Measurements from ENCODE around the gene RAD9A.
"Not testable (repeated sequence)": the region's sequence is repeated elsewhere in the genome, so short reads cannot be mapped to it uniquely, and the experiment has no call there.

RAD9A gene

DNA sequence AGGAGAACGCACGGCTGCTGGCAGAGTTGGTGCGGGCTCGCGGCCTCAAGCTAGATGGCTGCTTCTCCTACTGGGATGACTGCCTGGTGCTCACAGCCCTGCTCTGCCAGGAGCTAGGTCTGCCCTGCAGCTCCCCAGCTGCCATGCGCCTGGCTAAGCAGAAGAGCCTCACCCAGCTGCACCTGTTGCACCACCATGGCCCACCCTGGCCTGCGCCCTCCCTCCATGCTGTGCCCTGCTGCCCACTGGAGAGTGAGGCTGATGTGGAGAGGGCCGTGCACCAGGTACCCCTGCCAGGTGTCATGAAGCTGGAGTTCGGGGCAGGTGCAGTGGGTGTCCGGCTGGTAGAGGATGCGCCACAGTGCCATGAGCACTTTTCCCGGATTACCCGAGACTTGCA is 31.7 kb downstream of the RAD9A start:
- no peak for DNase-seq (ENCODE audit: low read depth, low spot score)

- DNase-seq (ENCODE audit: low read depth, low spot score): no peak
These were observed 32.3 kb downstream of the RAD9A start for GRCh38 chr11:67423891-67424613.

DNA sequence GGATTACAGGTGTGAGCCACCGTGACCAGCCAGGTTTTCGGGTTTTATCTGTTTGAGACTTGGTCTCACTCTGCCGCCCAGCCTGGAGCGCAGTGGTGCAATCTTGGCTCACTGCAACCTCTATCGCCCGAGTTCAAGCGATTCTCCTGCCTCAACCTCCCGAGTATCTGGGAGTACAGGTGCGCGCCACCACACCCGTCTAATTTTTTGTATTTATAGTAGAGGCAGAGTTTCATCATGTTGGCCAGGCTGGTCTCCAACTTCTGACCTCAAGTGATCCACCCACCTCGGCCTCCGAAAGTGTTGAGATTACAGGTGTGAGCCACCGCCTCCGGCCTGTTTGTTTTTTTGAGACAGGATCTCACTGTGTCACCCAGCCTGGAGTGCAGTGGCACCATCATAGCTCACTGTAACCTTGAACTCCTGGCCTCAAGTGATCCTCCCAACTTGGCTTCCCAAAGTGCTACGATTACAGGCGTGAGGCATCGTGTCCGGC is 35.6 kb downstream of the RAD9A start:
- not testable (repeated sequence) for DNase-seq (ENCODE audit: low read depth, low spot score)

- DNase-seq (ENCODE audit: low read depth, low spot score): peak; percentile 93
These were observed 36.5 kb downstream of the RAD9A start, which contains the start of gene RPS6KB2 for GRCh38 chr11:67428052-67429001. Gene RPS6KB2, plus strand, starts transcription at chr11:67428494. Its CDS starts 52 bp downstream, at chr11:67428546.

GRCh38 chr11:67429038-67429668 is 37.4 kb downstream of the RAD9A start:
- no peak for DNase-seq (ENCODE audit: low read depth, low spot score)

GRCh38 chr11:67429722-67430121 is 37.9 kb downstream of the RAD9A start:
- DNase-seq (ENCODE audit: low read depth, low spot score): no peak

DNA sequence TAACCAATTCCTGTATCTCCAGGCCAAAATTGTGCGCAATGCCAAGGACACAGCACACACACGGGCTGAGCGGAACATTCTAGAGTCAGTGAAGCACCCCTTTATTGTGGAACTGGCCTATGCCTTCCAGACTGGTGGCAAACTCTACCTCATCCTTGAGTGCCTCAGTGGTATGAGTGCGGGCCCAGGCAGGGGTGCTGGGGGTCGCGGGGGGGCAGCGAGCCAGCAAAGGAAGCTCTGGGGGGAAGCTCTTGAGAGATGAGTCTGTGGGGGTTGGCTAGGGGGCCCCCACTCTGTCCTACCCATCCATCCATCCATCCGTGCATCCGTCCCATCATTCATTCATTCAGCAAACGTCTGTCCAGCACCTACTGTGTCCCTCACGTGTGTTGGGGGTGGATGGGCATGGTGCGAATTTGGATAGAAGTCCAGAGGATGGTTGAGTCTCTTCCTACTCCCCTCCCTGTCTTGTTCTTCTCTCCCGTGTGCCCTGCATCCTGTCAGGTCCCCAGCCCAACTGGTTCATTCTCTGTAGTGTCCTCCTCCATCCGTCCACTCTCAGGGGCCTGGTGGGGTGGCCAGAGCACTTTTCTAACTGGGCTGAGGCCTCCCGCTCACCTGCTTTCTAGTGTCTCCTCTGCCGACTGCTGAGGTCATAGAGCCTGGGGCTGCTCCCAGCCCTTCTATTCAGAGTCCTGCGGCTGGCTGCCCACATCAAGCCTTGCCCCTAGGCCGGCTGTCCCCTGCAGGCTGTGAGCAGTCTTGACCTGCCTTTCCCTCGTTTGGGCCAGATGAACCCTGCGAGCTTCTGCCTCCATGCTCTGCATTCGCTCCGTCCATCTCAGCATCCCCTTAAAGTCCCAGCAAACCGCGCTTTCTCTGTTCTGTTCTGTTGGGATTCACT is 39.8 kb downstream of the RAD9A start:
- DNase-seq (ENCODE audit: low read depth, low spot score): no peak

- DNase-seq (ENCODE audit: low read depth, low spot score): no peak
These were observed 41.0 kb downstream of the RAD9A start for GRCh38 chr11:67432655-67433349.

DNA sequence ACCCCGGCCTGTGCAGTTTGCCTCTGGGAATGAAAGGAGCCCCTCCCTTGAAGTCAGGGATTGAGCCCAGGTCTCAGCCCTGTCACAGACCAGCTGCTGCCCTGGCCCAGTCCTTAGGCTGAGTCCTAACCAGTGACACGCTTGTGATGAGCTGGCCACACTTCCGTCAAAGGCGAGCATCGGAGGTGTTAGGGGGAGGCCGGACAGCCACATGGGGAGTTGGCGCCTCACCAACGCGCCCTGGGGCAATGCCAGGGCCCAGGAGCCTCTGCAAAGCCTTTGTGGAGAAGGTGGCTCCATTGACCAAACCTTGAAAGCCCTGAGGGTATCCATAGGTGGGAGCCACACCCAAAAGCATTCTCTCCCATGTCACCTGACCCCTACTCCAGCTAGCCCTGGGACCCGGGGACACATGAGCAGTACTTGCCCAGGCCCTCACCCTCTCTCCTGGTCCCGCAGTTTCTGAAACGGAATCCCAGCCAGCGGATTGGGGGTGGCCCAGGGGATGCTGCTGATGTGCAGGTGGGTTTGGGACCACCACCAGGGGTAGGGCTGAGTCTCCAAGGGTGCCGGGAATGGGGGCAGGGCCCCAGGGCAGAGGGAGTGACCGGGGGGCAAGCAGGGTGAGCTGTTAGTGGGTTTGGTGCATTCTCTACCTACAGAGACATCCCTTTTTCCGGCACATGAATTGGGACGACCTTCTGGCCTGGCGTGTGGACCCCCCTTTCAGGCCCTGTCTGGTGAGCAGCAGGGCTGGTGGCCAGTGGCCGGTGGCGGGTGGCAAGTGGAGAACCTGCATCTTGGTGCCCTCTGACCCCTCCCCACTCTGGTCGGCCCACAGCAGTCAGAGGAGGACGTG is 42.0 kb downstream of the RAD9A start:
- DNase-seq (ENCODE audit: low read depth, low spot score): no peak

- DNase-seq (ENCODE audit: low read depth, low spot score): no peak
These were observed 42.7 kb downstream of the RAD9A start for GRCh38 chr11:67434395-67434881.

GRCh38 chr11:67435031-67435726 is 43.4 kb downstream of the RAD9A start:
- no peak for DNase-seq (ENCODE audit: low read depth, low spot score)

- no peak for DNase-seq (ENCODE audit: low read depth, low spot score)
These were observed 44.1 kb downstream of the RAD9A start for GRCh38 chr11:67435727-67436458.

- no peak for DNase-seq (ENCODE audit: low read depth, low spot score)
These were observed 44.8 kb downstream of the RAD9A start for GRCh38 chr11:67436459-67437081.

DNA sequence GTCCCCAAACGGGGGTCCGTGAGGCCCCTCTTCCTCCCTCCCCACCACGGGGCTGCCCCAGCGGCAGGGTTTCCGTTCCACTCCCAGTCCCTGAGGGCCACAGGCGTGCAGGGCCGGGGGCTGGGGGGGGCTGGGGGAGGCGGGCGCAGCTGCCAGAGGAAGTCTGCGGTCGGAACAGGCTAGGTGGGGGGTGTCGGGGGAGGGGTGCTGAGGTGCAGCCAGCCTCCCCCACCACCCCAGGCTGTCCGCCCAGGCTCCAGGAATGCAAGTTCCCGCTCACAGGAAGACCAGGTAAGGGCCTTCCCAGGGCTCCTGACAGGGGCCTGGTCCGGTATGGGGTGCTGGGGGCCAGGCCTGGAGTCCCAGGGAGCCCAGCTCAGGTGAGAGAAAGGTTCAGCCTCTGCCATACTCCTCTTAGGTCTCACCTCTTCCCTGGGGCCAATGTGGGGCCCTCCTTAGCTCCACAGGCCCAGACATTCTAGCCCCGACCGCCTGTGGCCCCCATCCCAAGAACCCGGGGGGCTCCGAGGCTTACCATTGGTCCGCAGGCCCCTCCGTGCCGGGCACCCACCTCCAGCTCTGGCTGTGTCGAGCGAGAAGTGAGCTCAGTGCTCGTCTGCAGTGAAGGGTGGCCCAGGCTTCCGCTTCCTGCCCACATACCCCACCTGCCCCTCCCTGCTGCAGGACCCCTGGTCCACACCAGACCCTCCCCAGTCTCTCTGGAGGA is 45.5 kb downstream of the RAD9A start, which contains the start of gene PTPRCAP:
Gene PTPRCAP (minus strand): TSS at position 601 of the 727 bp plus-strand sequence. CDS start 63 bp downstream, at position 538.
- no peak for DNase-seq (ENCODE audit: low read depth, low spot score)

GRCh38 chr11:67437809-67438157 is 46.0 kb downstream of the RAD9A start:
- no peak for DNase-seq (ENCODE audit: low read depth, low spot score)

GRCh38 chr11:67438158-67438902 is 46.5 kb downstream of the RAD9A start:
- no peak for DNase-seq (ENCODE audit: low read depth, low spot score)

Data from smooth muscle cell of the brain vasculature (primary cell).